Testis (tissue), 2 donors: ENCODE results near the gene RARG.

Source experiments
- CTCF ChIP-seq, 3 experiments: fragments of 450-650 bp in 2 of 3; fragments of 200-600 bp in 1 of 3; sonication (generic) in 1 of 3; IDR thresholded peaks; one replicate each; pipeline ENCODE4 v1.5.1; 2016 to 2019; ENCODE audit warnings: antibody characterized with exemption in 3 of 3, mild to moderate bottlenecking in 2 of 3, moderate library complexity in 1 of 3
- POLR2A ChIP-seq: fragments of 450-650 bp; IDR thresholded peaks from one replicate; pipeline ENCODE4 v1.6.1; 2017; ENCODE audit warnings: antibody characterized with exemption, mild to moderate bottlenecking, moderate library complexity

DNA sequence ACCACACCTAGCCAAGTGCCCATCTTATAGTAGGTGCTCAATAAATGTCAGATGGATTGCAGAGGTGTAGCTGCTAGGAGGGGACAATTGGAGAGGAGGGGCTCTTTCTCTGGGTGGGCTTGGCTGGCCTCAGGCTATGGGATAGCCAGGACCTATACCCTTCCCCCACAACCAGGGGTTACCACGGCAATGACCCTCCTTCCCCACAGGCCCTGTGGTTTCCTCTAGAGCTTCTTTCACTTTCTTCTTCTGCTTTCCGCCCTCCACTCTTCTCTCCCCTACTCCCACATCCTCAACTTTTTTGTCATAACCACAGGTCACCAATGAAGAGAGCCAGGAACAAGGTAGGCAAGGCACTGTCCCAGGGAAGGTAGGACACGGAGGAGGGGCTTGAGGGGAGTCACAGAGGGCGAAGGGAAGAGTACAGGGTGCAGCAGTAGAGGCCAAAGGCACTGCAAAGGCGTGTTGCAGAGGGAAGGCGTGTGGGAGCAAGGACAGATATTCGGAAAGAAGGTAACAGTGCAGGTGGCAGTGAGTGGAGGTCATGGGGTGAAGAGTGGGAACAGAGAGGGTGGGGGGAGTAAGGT, 23.0 kb downstream of the RARG start:
- no peak for TF ChIP-seq CTCF (IDR thresholded peaks at IDR 0.05)
- no peak for TF ChIP-seq POLR2A
